H1 (cell line): ENCODE data around the gene CD28. TPM values are rescaled to one million over a fixed set of nuclear protein-coding genes. Genes with fewer than 3 reads are reported as not detected.

ENCODE experiments used
- CTCF ChIA-PET: fragments of 300-600 bp; sonication (Branson Sonifier 250); formaldehyde crosslinking; loops from one replicate; lab custom pipeline; 2021; ENCODE audit not compliant: partially characterized antibody; lab: Charles Lee
- POLR2A ChIA-PET: fragments of 300-600 bp; sonication (Branson Sonifier 250); formaldehyde crosslinking; loops from one replicate; lab custom pipeline; 2021; ENCODE audit warnings: inconsistent platforms; ENCODE audit not compliant: partially characterized antibody; lab: Charles Lee
- DNase-seq, 2 experiments: peaks; one replicate each; pipeline versions ENCODE4 v3.0.0 to v3.0.0-alpha.2; 2010 to 2022; ENCODE audit warnings: low spot score in 2 of 2, low read depth in 1 of 2, mixed read lengths in 1 of 2
- FAIRE-seq: peaks from 2 replicates; lab custom pipeline; 2011; peaks lifted over from hg19 to GRCh38; lab: Jason Lieb, UNC
- H2AFZ ChIP-seq: 2 replicates; pipeline ENCODE4 v1.8.1; 2012; ENCODE audit warnings: low read length, inconsistent platforms
- H2AK5ac ChIP-seq: 2 replicates; pipeline ENCODE4 v1.6.1; 2013; ENCODE audit warnings: low read depth, low read length
- H2BK120ac ChIP-seq: replicated peaks from 2 replicates; pipeline ENCODE3; 2013; ENCODE audit warnings: low read depth, low read length, inconsistent platforms
- H2BK12ac ChIP-seq: 2 replicates; pipeline ENCODE4 v1.6.1; 2013; ENCODE audit warnings: low read depth, low read length
- H2BK15ac ChIP-seq: 2 replicates; pipeline ENCODE4 v1.6.1; 2013; ENCODE audit warnings: low read length
- H2BK20ac ChIP-seq: 2 replicates; pipeline ENCODE4 v1.6.1; 2013; ENCODE audit warnings: low read length
- H2BK5ac ChIP-seq: 2 replicates; pipeline ENCODE4 v1.6.1; 2013; ENCODE audit warnings: low read depth, low read length
- H3K14ac ChIP-seq: 2 replicates; pipeline ENCODE4 v1.6.1; 2013; ENCODE audit warnings: inconsistent platforms; ENCODE audit not compliant: insufficient read length
- H3K18ac ChIP-seq: 2 replicates; pipeline ENCODE4 v1.6.1; 2013; ENCODE audit warnings: low read length; ENCODE audit errors: extremely low read depth
- H3K23ac ChIP-seq: 2 replicates; pipeline ENCODE4 v1.6.1; 2013; ENCODE audit warnings: inconsistent platforms; ENCODE audit not compliant: insufficient read length
- H3K23me2 ChIP-seq: 2 replicates; pipeline ENCODE4 v1.6.1; 2013; ENCODE audit warnings: low read depth, low read length
- H3K27ac ChIP-seq: 2 replicates; pipeline ENCODE4 v1.6.1; 2011; ENCODE audit warnings: low read depth, low read length, inconsistent platforms
- H3K27me3 ChIP-seq, 4 experiments: replicated peaks in 1 of 4; 1 replicate in 1 of 4; 2 replicates in 3 of 4; pipeline versions ENCODE4 v1.6.1 to v1.8.1; 2011 to 2013; ENCODE audit warnings: low read length in 3 of 4, mild to moderate bottlenecking in 3 of 4, inconsistent platforms in 2 of 4, mixed read lengths in 2 of 4, moderate library complexity in 1 of 4; ENCODE audit not compliant: control insufficient read depth in 3 of 4, insufficient read depth in 3 of 4; ENCODE audit errors: extremely low read depth in 1 of 4
- H3K36me3 ChIP-seq, 4 experiments: 2 replicates each; pipeline versions ENCODE4 v1.6.1 to v1.8.1; 2011 to 2013; ENCODE audit warnings: mild to moderate bottlenecking in 4 of 4, low read length in 3 of 4, moderate library complexity in 2 of 4, control low read depth in 1 of 4, inconsistent platforms in 1 of 4; ENCODE audit not compliant: insufficient read depth in 4 of 4, control insufficient read depth in 2 of 4
- H3K4ac ChIP-seq: replicated peaks from 2 replicates; pipeline ENCODE3; 2013; ENCODE audit warnings: low read length, low read depth, mixed read lengths, inconsistent platforms; ENCODE audit not compliant: insufficient read length
- H3K4me1 ChIP-seq, 4 experiments: replicated peaks in 1 of 4; 1 replicate in 1 of 4; 2 replicates in 3 of 4; pipeline versions ENCODE4 v1.6.1 to v1.8.1; 2011 to 2013; ENCODE audit warnings: low read length in 3 of 4, inconsistent platforms in 2 of 4, mixed read lengths in 1 of 4; ENCODE audit not compliant: insufficient read depth in 4 of 4, control insufficient read depth in 3 of 4
- H3K4me2 ChIP-seq, 2 experiments: 2 replicates each; pipeline versions ENCODE4 v1.6.1 to v1.8.1; 2011 to 2013; ENCODE audit warnings: low read depth in 2 of 2, low read length in 2 of 2, control low read depth in 1 of 2, inconsistent platforms in 1 of 2, mild to moderate bottlenecking in 1 of 2; ENCODE audit not compliant: insufficient read depth in 1 of 2
- H3K4me3 ChIP-seq, 4 experiments: fragments of 200-600, 300-600 bp in 1 of 4; sonication (generic), shearing (Covaris generic), sonication (Bioruptor Twin) in 1 of 4; 2 replicates each; pipeline versions ENCODE4 v1.5.1 to v1.8.1; 2011 to 2016; ENCODE audit warnings: low read length in 4 of 4, low read depth in 3 of 4, control low read depth in 2 of 4, inconsistent platforms in 2 of 4, mild to moderate bottlenecking in 2 of 4, mixed read lengths in 1 of 4, moderate library complexity in 1 of 4; ENCODE audit not compliant: insufficient read depth in 2 of 4; ENCODE audit errors: extremely low read depth in 1 of 4
- H3K56ac ChIP-seq: replicated peaks from 2 replicates; pipeline ENCODE3; 2013; ENCODE audit warnings: low read depth, mild to moderate bottlenecking, mixed read lengths, low read length, inconsistent platforms; ENCODE audit not compliant: insufficient read length
- H3K79me1 ChIP-seq: 2 replicates; pipeline ENCODE4 v1.6.1; 2013; ENCODE audit warnings: low read depth, low read length, control low read depth
- H3K79me2 ChIP-seq, 2 experiments: 2 replicates each; pipeline versions ENCODE4 v1.6.1 to v1.8.1; 2012 to 2013; ENCODE audit warnings: low read length in 2 of 2, mild to moderate bottlenecking in 2 of 2, inconsistent platforms in 1 of 2; ENCODE audit not compliant: insufficient read depth in 2 of 2, control insufficient read depth in 1 of 2
- H3K9ac ChIP-seq, 4 experiments: replicated peaks in 1 of 4; 1 replicate in 1 of 4; 2 replicates in 3 of 4; pipeline versions ENCODE4 v1.6.1 to v1.8.1; 2011 to 2013; ENCODE audit warnings: low read depth in 3 of 4, low read length in 3 of 4, control low read depth in 2 of 4, mild to moderate bottlenecking in 2 of 4, moderate library complexity in 2 of 4, inconsistent platforms in 1 of 4; ENCODE audit errors: extremely low read depth in 1 of 4
- H3K9me3 ChIP-seq, 2 experiments: 2 replicates each; pipeline versions ENCODE4 v1.6.1 to v1.8.1; 2012 to 2013; ENCODE audit warnings: mild to moderate bottlenecking in 2 of 2, moderate library complexity in 2 of 2, control low read depth in 1 of 2, inconsistent platforms in 1 of 2, low read depth in 1 of 2, low read length in 1 of 2, mixed read lengths in 1 of 2; ENCODE audit not compliant: insufficient read depth in 2 of 2
- H4K20me1 ChIP-seq, 2 experiments: replicated peaks in 1 of 2; 2 replicates each; pipeline versions ENCODE3 to v1.8.1; 2011 to 2013; ENCODE audit warnings: inconsistent platforms in 2 of 2, low read length in 2 of 2, mild to moderate bottlenecking in 1 of 2; ENCODE audit not compliant: insufficient read depth in 2 of 2, control insufficient read depth in 1 of 2
- H4K5ac ChIP-seq: 2 replicates; pipeline ENCODE4 v1.6.1; 2013; ENCODE audit warnings: low read length, low read depth, mixed read lengths, inconsistent platforms; ENCODE audit not compliant: insufficient read length
- H4K8ac ChIP-seq: 2 replicates; pipeline ENCODE4 v1.8.0; 2013; ENCODE audit warnings: mild to moderate bottlenecking, moderate library complexity, low read length, inconsistent platforms; ENCODE audit not compliant: insufficient read depth; ENCODE audit errors: extremely low read depth
- H4K91ac ChIP-seq: replicated peaks from 2 replicates; pipeline ENCODE3; 2013; ENCODE audit warnings: low read length, mixed read lengths, inconsistent platforms; ENCODE audit not compliant: insufficient read length
- ATF2 ChIP-seq: IDR thresholded peaks from 2 replicates; pipeline ENCODE4 v1.6.1; 2012; ENCODE audit warnings: low read length, inconsistent platforms
- CEBPB ChIP-seq: IDR thresholded peaks from 2 replicates; pipeline ENCODE4 v1.6.1; 2012; ENCODE audit warnings: low read depth, low read length
- CTBP2 ChIP-seq: IDR thresholded peaks from 2 replicates; pipeline ENCODE4 v1.7.0; 2011; ENCODE audit warnings: borderline replicate concordance, mild to moderate bottlenecking, moderate library complexity, mixed read lengths, low read length; ENCODE audit not compliant: insufficient read depth, insufficient read length
- CTCF ChIP-seq, 3 experiments: IDR thresholded peaks; 1 replicate in 2 of 3; 2 replicates in 1 of 3; pipeline versions ENCODE4 v1.5.1 to v1.6.1; 2011; ENCODE audit warnings: low read length in 3 of 3, mild to moderate bottlenecking in 3 of 3, inconsistent platforms in 2 of 3, low read depth in 1 of 3, moderate library complexity in 1 of 3; ENCODE audit not compliant: insufficient read depth in 1 of 3; ENCODE audit errors: control extremely low read depth in 1 of 3
- NRF1 ChIP-seq: IDR thresholded peaks from 2 replicates; pipeline ENCODE4 v1.6.1; 2011; ENCODE audit warnings: mild to moderate bottlenecking, low read depth, low read length, improper control_type of control experiment
- POLR2A ChIP-seq, 2 experiments: IDR thresholded peaks; 1 replicate in 1 of 2; 2 replicates in 1 of 2; pipeline ENCODE4 v1.6.1; 2011; ENCODE audit warnings: low read depth in 2 of 2, low read length in 2 of 2, mild to moderate bottlenecking in 2 of 2; ENCODE audit errors: control extremely low read depth in 1 of 2
- RXRA ChIP-seq: IDR thresholded peaks from 2 replicates; pipeline ENCODE4 v1.6.1; 2011; ENCODE audit warnings: low read depth, mild to moderate bottlenecking, low read length, moderate library complexity; ENCODE audit not compliant: insufficient read depth
- SP2 ChIP-seq: IDR thresholded peaks from 2 replicates; pipeline ENCODE4 v1.6.1; 2012; ENCODE audit warnings: mild to moderate bottlenecking, low read length, inconsistent platforms
- SRF ChIP-seq: IDR thresholded peaks from 2 replicates; pipeline ENCODE4 v1.6.1; 2011; ENCODE audit warnings: mild to moderate bottlenecking, low read depth, low read length, moderate library complexity
- WGBS, 2 experiments: shearing (Covaris generic) in 1 of 2; methylation state at CpG; one replicate each; pipeline versions ENCODE4 v1.1.6 to v1.1.7; 2013 to 2015; ENCODE audit warnings: low lambda C conversion rate in 2 of 2, mixed read lengths in 2 of 2, inconsistent platforms in 1 of 2, low coverage in 1 of 2, missing lambda C conversion rate in 1 of 2; ENCODE audit not compliant: insufficient replicate concordance in 2 of 2, insufficient coverage in 1 of 2, insufficient read length in 1 of 2; ENCODE audit errors: extremely low coverage in 1 of 2, missing lambda C conversion rate in 1 of 2; 5-methylcytosine and 5-hydroxymethylcytosine counted together
- polyA plus RNA-seq, 7 experiments: library from polyadenylated mRNA; depleted of rRNA in 3 of 7; stranded (reverse) in 5 of 7; unstranded in 2 of 7; fragments of >200 nt in 5 of 7; fragments of 200-250 nt in 2 of 7; gene quantifications; 1 replicate in 5 of 7; 2 replicates in 1 of 7; 4 replicates in 1 of 7; pipeline versions ENCODE4 v1.2.1 to v1.2.3, GENCODE V29; 2011 to 2013; ENCODE audit warnings: missing spikeins in 2 of 7, mixed read lengths in 2 of 7
- total RNA-seq: library from RNA; stranded (reverse); fragmentation: NEBNext Ultra II Directional; extraction: Animal tissue kit (Norgen Biotek cat#: 25700); gene quantifications from 2 replicates; pipeline ENCODE4 v1.2.1, GENCODE V29; 2021

Gene CD28
- total and polyA plus RNA-seq, 2 of the 8 experiments (the other 6 are each of a cell fraction or from before 2014, with no cell fraction given) = not detected

DNA sequence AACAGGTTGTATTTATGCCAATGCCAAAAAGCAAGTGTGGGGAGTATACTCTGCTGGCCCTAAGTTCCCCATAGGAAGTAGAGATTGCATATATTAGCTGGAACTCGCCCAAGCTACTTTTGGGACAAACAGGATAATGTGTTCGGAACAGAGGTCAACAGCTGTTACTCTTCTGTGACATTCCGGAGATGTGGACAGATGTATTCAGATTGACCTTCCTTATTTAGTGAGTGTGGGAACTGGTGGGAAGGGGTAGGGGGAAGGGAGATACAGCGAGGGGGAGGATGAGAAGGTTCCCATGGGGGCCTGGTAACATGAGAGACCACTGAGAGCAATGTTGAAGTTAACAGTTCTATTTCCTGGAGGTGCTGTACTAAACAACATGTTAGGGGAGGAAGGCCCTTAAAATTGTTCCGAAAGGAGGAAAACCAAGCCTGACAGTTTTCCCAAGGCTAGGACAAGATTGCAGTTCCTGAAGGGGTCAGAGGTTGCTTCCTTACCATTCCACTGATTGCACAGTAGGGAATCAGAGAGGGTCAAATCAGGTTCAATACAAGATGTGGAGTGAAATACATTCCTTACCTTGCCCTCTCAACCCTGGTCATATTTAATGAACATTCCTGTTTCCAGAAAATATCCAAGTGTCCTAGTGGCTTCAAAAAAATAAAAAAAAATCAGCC lies 14.3 kb upstream of the CD28 start:
- Histone ChIP-seq H3K14ac (no peak overlapping the region), H3K4ac (no peak overlapping the region), H3K27ac (no peak overlapping the region), H3K9ac (no peak overlapping the region), H3K23me2 (no peaks in the 10 kb centered on the region), H3K36me3 (no peaks in the 10 kb centered on the region; a peak in 1 of 8 replicates), H3K23ac (no peak overlapping the region), H2AFZ (no peak overlapping the region), H3K79me1 (no peaks in the 10 kb centered on the region), H3K4me1 (no peaks in the 10 kb centered on the region), H4K8ac (no peak overlapping the region), H3K56ac (no peak overlapping the region), H4K20me1 (no peaks in the 10 kb centered on the region), H2BK12ac (no peak overlapping the region), H3K9me3 (no peaks in the 10 kb centered on the region), H2BK120ac (no peak overlapping the region), H2BK15ac (no peak overlapping the region), H3K27me3 (peaks cover 0 to 1% (median 0%) of the 10 kb centered on the region in 4 experiments; a peak in 1 of 7 replicates), H3K79me2 (no peaks in the 10 kb centered on the region), H2AK5ac (no peak overlapping the region), H2BK20ac (no peak overlapping the region), H3K18ac (no peak overlapping the region), H3K4me3 (no peak overlapping the region), H4K91ac (no peak overlapping the region), H4K5ac (no peak overlapping the region), H3K4me2 (no peak overlapping the region), H2BK5ac (no peak overlapping the region)
- ChIA-PET CTCF (interaction anchor here (0.6 to 0.7 kb wide), 3 partner anchors 16 to 40 kb away, joined by 3 to 4 read pairs (median 3); no protein-coding TSS in a partner anchor), POLR2A (no interaction called here)
- 88% methylated on average over 5 of the region's 5 CpGs; no CpG with 5 or more reads in 1 of the 2 experiments for WGBS, 2 experiments
- no peak for DNase-seq
- FAIRE-seq = no peak
- TF ChIP-seq SRF = no peak
- TF ChIP-seq ATF2 = no peak
- no peak for TF ChIP-seq RXRA
- no peak for TF ChIP-seq CTCF (IDR thresholded peaks at IDR 0.05; ENCODE audit: control extremely low read depth in 1 of 3, insufficient read depth in 1 of 3, low read depth in 1 of 3, low read length in 3 of 3)
- TF ChIP-seq CTBP2 = no peak
- no peak for TF ChIP-seq SP2
- no peak for TF ChIP-seq NRF1
- no peak for TF ChIP-seq POLR2A (IDR thresholded peaks at IDR 0.05; ENCODE audit: control extremely low read depth in 1 of 2, low read depth in 2 of 2, low read length in 2 of 2)
- TF ChIP-seq CEBPB = no peak
